HG03025 (cell line): Measurements from ENCODE around the gene RUFY4.

Experiments
- ATAC-seq: cut with Tn5 transposase; IDR thresholded peaks from one replicate; pipeline ENCODE4 v1.9.1; 2021; ENCODE audit warnings: mild to moderate bottlenecking, moderate library complexity; ENCODE audit not compliant: unreplicated experiment, low FRiP score

Gene RUFY4, protein sequence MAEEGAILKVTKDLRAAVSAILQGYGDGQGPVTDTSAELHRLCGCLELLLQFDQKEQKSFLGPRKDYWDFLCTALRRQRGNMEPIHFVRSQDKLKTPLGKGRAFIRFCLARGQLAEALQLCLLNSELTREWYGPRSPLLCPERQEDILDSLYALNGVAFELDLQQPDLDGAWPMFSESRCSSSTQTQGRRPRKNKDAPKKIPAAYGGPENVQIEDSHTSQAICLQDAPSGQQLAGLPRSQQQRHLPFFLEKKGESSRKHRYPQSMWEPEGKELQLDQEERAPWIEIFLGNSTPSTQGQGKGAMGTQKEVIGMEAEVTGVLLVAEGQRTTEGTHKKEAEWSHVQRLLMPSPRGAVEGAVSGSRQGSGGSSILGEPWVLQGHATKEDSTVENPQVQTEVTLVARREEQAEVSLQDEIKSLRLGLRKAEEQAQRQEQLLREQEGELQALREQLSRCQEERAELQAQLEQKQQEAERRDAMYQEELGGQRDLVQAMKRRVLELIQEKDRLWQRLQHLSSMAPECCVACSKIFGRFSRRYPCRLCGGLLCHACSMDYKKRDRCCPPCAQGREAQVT

GRCh38 chr2:218068721-218069334 lies at the start of gene RUFY4:
Gene RUFY4, plus strand, starts transcription at chr2:218069253. Its CDS starts 1,353 bp downstream, at chr2:218070606.
- ATAC-seq = peak; percentile 83

GRCh38 chr2:218019411-218020060 lies 49.5 kb upstream of the RUFY4 start:
- no peak for ATAC-seq

DNA sequence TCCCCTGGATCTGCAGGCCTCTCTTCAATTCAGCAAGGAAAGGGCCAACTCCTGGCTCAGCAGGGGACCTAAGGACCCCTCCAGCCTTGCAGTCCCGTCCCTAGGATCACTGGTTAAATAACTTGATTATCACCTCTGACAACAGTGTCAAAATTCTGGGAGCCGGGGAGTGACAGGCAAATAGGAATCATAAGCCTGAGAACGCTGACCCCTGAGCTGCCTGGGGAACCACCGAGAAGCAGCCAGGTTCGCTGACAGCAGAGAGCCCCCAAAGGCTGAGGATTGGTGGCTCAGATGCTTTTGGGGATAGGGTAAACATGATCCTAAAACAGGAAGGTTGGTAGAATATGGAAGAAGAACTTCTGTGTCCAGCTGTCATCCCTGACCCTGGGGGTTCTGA lies 48.8 kb upstream of the RUFY4 start:
- ATAC-seq = no peak

GRCh38 chr2:218020966-218021535 lies 48.0 kb upstream of the RUFY4 start:
- ATAC-seq = no peak

- no peak for ATAC-seq
Observed at GRCh38 chr2:218021536-218022071, 47.4 kb upstream of the RUFY4 start.

GRCh38 chr2:218022131-218022850 lies 46.8 kb upstream of the RUFY4 start:
- no peak for ATAC-seq

- no peak for ATAC-seq
Observed at GRCh38 chr2:218022851-218023530, 46.1 kb upstream of the RUFY4 start.

GRCh38 chr2:218023636-218024035 lies 45.4 kb upstream of the RUFY4 start:
- ATAC-seq = no peak

DNA sequence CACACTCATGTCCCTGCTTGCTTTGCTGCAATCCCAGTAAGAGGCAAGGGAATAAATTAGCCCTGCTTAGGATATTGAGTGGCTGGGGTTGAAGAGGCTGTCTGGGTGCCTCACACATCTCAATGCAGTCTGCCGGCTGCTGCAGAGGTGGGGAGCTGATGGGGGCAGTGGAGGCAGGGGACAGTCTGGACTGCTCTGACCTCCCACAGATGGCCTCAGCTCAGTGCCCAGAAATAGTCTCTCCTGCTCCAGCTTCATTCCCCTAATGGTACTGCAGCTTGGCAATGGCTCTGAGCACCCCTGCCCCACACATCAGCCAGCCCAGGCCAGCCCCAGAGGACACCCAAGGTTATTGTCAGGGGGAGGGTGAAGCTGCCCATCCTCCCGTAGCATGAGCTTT lies 44.7 kb upstream of the RUFY4 start:
- no peak for ATAC-seq

DNA sequence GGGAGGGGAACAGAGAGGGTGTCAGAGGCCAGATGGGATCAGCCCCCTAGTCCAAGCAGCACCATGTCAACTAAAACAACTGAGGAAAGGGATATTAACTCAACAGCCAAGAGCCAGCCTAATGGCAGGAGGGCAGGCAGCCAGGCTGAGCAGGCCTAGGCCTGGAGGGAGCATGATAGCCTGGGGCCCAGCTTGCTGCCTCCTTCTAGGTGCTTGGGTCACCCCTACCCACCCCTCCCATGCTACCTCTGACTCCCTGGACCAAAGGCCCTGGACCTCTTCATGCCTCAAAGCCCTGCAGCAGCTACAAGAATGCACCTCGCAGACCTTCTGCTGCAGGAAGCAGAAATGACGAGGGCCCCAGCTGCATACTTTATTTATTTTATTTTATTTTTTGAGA lies 44.2 kb upstream of the RUFY4 start:
- ATAC-seq = no peak

DNA sequence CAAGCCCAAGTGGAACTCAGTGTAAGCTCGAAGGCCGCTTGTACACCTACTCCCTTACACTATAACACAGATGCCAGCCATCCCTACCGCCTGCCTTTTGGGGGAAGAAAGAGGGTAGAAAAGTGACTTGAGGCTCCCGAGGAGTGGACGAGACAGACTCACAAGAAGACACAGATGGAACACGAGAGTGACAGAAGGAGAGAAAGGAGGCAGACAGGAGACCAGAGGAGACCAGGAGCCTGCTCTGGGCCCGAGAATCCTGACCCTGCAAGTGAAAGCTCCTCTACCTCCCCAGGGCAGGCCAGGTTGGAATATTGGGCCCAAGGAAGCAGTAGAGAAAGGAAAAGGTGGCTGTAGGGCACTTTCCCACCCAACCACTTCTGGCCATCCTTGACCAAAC lies 42.8 kb upstream of the RUFY4 start:
- ATAC-seq = no peak

DNA sequence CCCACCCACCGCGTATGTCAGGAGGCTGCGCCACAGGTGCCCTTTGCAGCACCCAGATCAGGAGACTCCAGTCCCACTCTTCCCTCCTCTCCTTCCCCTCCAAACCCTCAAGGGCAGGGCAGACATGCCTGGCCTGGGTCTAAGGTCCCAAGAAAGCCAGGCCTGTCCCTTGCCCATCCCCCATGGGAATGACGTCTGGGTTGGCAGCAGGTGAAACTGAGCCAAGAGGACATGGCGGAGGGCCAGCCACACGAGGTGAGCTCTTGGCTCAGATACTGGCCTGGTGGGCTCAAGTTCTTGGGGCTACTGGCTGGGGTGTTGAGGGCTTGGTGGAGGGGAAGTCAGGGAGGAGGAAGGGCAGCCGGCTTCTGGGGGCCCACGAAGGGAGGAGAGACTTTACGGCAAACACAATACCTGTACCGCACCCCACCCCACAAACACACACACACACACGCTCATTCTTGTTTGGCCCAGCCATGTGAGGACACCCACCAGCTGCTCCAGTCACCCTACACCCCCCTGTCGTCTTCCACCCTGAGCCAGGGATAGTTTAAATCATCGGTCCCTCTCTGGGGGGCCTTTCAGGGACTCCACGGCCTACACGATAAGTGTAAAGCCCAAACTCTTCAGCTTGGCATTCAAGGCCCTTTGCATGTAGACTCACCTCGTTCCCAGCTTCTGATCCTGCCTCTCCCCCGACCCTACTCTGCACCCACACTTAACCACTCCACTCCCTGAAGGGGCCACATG lies 42.2 kb upstream of the RUFY4 start:
- no peak for ATAC-seq

DNA sequence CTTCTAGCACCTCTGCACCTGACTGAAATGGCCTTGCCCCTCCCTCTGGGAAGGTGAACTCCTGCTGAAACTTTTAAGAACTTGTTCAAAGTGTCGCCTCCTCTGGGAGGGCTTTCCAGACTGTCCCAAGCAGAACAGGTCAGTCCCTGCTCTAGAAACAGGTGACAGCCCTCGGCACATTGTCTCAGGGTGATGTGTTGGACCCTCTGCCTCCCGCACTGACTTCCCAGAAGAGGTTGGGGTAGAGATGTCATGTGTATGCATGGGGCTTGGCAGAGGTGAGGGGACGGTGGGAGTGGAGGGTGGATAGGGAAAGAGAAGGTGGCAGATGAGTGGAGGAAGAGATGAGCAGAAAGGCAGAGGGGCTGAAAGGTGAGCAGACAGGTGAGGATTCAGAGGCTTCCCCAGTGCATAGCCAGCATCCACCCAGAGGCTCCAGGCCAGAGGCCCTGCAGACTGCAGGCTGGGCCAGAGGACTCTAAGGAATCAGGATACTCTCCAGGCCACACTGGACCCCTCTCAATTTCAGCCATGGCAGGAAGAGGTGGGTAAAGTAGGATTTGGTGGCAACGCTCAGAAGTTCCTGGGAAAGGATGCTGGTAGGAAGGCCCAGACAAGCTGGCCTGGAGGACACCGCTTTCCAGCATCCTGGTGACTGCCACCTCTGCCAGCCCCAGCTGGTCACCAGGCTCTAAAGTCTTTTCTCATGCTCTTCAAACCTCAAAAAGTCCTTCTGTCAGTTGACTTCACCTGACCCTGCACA lies 41.4 kb upstream of the RUFY4 start:
- no peak for ATAC-seq

DNA sequence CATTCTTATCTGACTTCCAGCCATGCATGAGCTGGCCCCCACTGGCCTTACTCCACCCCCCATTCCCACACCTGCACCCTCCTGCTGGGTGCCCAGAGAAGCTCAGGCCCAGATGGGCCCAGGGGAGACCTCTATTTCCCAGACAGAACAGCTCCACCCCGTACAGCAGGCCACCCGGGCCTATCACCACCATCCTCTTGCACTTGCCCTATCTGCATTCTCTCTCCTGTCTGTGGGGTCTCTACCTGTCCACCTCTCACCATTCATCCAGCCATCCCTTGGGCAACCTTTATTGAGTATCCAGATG lies 40.9 kb upstream of the RUFY4 start:
- ATAC-seq = no peak

DNA sequence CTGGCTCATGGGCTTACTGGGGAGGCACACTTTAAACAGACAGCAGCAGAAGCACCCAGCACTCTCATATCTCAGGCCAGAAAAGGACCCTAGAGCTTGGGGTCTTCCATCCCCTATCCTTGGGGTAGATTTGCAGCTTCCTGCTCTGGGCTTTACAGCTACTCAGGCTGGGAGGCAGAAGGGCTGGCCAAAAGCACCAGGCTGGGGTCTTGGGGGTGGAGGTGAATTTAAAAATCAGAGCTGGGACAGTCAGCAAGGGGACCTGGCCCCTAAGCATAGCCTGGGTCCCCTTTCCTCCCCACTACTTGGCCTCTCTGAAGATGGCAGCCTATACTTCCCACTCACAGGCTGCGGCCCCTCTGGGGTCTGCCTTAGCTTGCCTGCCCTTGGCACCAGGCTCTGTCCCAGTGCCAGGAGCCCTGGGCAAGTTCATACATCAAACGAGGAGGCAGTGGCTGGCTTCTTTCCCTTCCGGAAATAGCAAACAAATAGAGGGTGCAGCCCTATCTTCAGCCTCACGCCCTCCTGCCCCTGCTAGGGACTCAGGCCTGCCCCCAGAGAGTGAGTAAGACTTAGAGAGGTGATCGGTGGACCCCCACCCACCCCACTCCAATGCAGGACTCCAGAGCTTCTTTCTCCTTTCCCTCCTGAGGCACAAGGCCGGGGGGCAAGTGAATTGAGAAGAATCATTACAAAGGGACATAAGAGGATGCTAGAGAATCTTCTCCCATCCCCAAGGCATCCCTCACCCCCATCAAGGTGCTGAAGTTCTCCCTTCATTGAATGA lies 40.3 kb upstream of the RUFY4 start:
- no peak for ATAC-seq

DNA sequence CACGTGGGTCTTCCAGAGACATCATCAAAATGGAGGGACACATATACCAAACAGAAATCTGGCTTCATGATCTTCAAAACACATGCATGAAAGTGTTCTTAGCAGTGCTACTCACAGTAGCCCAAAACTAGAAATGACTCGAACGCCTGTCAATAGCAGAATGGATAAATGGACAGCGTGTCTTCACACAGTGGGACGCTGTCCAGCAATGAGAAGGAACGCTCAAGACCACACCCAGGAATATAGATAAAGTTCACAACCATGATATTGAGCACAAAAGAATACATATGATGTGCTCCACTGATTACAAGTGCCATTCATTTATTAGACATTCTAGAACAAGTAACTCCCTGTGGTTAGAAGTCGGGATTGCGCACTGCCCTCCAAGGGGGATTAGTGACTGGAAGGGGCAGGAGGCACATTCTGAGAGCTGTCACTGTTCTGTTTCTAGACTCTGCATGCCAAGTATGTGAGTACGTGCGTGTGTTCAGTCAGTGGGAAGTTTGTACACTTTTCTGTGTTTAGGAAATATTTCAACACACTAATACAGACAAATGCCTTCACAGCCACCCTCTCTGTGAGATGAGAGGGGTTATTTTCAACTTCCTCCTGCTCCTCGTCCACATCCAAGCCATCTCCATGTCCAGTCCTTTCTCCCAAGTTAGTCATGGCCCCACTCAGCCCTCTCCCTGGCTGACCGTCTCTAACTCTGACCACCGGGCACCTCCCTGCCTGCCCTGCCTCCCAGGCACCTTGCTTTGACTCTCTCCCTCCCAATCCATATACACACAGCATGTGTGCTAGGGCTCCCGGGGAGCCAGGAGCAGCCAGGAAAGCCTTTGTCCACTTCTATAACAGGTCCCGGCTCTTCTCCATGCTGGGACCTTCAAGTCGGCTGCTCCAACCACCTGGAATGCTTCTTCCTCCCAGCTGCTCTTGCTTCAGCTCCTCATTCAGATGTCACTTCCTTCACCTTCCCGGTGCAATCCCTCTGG lies 39.4 kb upstream of the RUFY4 start:
- ATAC-seq = no peak
